HG03520 (cell line): ENCODE measurements around the gene NUDT3.

Experiments
- ATAC-seq: cut with Tn5 transposase; IDR thresholded peaks from one replicate; pipeline ENCODE4 v1.9.1; 2021; ENCODE audit warnings: mild to moderate bottlenecking, moderate library complexity; ENCODE audit not compliant: unreplicated experiment

The NUDT3 gene

GRCh38 chr6:34300332-34300751, 92.1 kb downstream of the NUDT3 start:
- no peak for ATAC-seq

- ATAC-seq, result no peak
Observed at GRCh38 chr6:34298941-34299340, 93.5 kb downstream of the NUDT3 start.

DNA sequence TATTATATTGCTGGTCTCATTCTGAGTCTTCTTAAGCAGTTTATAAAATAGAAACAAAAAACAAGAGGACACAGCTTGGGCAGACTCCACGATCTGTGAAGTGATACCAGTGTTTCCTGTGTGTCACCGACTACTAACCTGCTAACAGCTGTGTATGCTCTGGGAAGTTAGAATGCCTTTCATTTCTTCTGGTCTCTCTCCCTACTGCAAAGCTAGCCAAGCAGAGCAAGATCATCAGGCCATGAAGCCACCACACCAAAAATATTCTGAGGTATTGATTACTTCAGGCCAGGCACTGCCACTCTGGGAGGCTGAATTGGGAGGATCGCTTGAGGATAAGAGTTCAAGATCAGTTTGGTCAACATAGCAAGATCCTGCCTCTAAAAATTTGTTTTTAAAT, 96.7 kb downstream of the NUDT3 start:
- ATAC-seq, result peak; percentile 67

GRCh38 chr6:34292954-34293353, 99.5 kb downstream of the NUDT3 start:
- ATAC-seq, result no peak

- ATAC-seq, result no peak
Observed at GRCh38 chr6:34289137-34289536, 103.3 kb downstream of the NUDT3 start.

DNA sequence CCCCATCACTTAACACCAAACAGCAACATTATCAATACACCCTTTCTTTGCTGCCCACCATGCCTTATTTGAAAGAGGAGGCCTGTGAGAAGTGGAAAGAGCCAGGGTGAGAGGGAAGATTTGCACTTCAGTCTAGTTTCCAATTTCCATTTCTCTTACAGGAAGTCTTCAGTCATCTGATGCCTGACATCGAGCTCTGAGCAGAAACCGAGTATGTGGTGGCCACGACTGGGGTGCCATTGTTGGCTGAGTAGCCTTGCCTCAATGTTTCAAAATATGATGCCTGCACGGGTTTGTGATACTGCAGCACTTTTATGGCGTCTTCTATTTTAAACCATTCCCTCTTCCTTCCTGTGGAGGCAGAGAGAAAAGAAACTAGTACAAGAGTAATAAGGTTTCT, 103.9 kb downstream of the NUDT3 start:
- ATAC-seq, result no peak

DNA sequence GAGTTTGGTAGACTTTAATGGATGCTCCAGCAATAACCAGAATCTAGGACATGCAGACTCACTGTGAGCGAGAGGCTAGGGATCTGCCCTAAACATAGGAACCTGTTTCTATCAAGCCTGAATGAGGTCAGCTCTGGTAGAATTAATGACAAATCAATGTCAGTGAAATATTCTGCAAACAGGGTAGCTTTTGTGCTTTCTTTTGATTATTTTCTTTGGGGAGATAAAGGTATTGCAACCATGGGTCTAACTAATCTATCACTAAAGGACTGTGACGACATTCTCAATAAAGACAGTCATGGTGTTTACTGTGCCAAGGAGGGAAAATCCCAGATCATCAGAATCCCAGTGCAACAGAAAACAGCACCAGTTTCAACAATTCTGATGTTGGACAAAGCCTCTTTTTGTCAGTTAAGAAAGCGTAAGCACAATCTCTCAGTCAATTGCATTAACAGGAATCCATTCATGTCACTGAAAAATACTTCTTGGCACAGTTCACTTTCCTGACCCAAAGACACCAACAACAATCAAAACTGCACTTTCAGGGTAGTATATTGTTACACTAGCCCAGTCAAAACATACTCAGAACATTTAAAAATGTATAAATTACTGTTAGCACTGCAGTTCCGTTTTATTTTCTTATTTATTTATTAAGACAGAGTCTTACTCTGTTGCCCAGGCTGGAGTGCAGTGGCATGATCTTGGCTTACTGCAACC, 106.9 kb downstream of the NUDT3 start:
- ATAC-seq, result no peak

GRCh38 chr6:34284563-34285447, 107.7 kb downstream of the NUDT3 start:
- ATAC-seq, result no peak

DNA sequence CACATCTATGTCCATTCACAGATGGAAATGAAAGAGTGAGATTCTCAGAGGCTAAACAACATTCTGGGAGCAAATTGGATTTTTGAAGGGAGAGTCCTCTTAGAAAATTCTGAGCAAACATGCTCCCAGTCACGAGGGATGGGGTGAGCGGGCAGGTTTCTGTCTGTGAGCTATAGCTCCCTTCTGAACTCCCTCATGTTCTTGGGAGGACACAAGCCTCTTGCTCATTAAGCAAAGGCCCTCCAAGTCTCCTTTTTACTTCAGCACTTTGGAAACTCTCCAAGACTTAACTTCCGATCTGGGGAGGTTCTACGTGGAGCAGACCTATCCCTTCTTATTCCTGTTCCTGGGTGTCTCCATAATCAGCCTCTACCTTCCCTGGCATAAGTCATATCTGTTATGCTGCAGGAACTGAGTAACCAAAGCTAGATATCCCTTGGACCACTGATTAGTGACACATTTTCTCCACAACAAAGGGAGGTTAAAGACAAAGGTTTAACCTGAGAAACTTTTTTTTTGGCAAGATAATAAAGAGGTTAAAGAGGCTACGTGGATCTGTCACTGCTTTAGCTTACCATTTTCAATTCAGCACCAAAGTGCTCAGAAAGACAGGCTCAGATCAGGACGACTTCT, 110.7 kb downstream of the NUDT3 start:
- ATAC-seq, result no peak

DNA sequence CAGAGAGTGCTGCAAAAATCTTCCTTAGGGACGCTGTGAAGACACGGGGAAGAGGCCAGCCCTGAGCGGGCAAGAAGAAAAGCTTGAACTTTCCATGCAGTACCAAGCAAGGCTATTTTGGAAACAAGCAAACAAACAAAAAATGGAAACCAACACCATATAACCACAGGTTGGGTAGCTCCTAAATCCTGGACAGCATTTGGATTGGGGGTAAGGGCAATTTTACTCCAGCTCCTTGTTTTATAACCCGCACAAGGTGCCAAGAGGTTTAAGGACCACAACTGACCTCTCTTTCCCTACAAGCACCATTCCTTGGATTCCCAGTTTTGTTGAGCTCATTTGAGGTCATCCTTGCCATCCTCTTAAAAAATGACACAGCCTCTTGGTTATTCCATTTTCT, 112.3 kb downstream of the NUDT3 start:
- ATAC-seq, result no peak

- no peak for ATAC-seq
Observed at GRCh38 chr6:34278833-34279232, 113.6 kb downstream of the NUDT3 start.

DNA sequence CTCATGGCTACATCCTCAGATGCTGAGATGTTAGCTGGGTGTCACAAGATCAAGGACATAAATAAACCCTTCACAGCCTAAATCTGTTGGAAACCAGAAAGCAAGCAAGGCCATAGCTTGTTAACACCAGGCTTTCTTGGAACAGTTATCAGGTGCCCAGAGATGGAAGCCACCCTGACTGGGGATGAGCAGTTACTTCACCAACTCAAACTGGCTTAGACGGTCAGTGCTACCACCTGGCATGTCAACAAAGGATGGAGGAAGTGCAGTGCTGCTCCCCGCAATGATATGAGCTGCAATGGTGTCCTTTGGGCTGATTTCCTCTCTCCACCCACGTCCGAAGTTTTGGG, 114.7 kb downstream of the NUDT3 start:
- ATAC-seq, result no peak

- no peak for ATAC-seq
Observed at GRCh38 chr6:34276881-34277762, 115.3 kb downstream of the NUDT3 start.

- no peak for ATAC-seq
Observed at GRCh38 chr6:34276191-34276590, 116.3 kb downstream of the NUDT3 start.

GRCh38 chr6:34275128-34275804, 117.2 kb downstream of the NUDT3 start:
- ATAC-seq, result no peak

GRCh38 chr6:34274129-34274528, 118.3 kb downstream of the NUDT3 start:
- no peak for ATAC-seq

- no peak for ATAC-seq
Observed at GRCh38 chr6:34273242-34273805, 119.1 kb downstream of the NUDT3 start.

DNA sequence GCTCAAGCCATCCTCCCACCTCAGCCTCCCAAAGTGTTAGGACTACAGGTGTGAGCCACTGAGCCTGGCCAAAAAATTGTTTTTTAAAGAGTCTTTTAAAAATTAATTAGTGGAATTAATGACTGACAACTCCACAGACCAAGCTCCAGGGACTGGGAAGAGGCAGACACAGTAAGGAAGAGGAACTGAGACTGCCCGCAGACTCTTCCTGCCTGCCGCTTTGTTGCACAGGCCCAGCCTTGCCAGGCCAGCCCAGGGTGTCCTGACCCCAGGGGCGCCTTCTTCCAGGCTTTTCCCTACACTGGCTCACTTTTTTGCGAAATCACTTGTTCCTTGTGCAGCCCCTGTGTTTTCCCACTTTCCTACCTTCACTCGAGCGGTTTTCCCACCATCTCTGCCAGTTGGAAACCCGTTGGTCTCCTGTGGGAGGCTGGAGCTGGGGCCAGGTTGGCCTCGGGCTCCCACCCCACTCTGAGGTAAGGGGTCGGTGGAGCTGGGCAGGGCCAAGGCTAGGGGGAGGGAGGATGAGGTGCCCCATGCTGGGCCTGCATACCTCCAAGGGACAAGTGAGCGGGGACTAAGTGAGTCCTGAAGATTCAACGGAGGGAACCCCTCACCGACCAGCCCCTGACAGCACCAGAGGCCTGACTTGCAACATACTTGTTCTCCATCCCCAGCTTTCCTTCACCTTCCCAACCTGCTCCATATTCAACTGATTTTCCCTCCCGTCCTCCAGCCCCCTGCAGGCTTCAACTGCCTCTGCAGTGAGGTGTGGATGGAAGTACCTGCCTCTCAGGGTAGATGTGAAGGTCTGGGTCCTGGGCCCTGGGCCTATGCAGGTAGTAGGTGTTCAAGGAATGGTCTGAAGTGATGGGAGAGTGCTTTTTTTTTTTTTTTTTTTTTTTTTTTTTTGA, 120.2 kb downstream of the NUDT3 start:
- ATAC-seq, result no peak
